IPS-18a (cell line): ENCODE measurements around the gene ALG5.

ENCODE experiments used
- H3K27ac ChIP-seq: one replicate; pipeline ENCODE4 v1.5.1; 2013; ENCODE audit warnings: low read length
- H3K27me3 ChIP-seq: one replicate; pipeline ENCODE4 v1.6.1; 2013; ENCODE audit warnings: mild to moderate bottlenecking, low read length; ENCODE audit not compliant: control insufficient read depth, insufficient read depth
- H3K36me3 ChIP-seq: one replicate; pipeline ENCODE4 v1.6.1; 2013; ENCODE audit warnings: low read depth, low read length; ENCODE audit not compliant: control insufficient read depth
- H3K4me1 ChIP-seq: one replicate; pipeline ENCODE4 v1.6.1; 2013; ENCODE audit warnings: low read depth, low read length; ENCODE audit not compliant: control insufficient read depth
- H3K4me3 ChIP-seq: one replicate; pipeline ENCODE4 v1.5.1; 2013; ENCODE audit warnings: low read length
- H3K9ac ChIP-seq: one replicate; pipeline ENCODE4 v1.6.1; 2013; ENCODE audit warnings: mild to moderate bottlenecking, low read length, moderate library complexity
- H3K9me3 ChIP-seq: one replicate; pipeline ENCODE4 v1.6.1; 2013; ENCODE audit warnings: low read depth, low read length; ENCODE audit not compliant: control insufficient read depth

The ALG5 gene

DNA sequence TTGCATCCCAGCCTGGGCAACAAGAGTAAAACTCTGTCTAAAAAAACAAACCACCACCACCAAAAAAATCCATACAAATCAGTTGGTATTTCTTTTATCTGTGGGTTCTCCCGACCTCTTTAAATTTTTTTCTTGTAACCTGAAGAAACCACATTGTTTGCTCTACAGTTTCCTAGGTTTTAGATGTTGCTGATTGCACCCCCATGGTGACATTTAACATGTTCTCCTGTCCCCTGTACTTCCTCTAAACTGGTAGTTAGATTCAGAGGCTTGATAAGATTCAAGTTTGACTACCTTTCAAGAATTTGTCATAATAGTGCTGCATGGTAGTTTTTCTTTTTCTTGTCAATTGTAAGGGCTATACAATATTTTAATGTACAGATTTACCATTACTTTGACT, 24.0 kb downstream of the ALG5 start:
- Histone ChIP-seq H3K4me3 (no peak overlapping the region), H3K9me3 (peaks cover 5% of the 10 kb centered on the region), H3K4me1 (no peaks in the 10 kb centered on the region), H3K27me3 (no peaks in the 10 kb centered on the region), H3K9ac (no peak overlapping the region), H3K27ac (no peak overlapping the region), H3K36me3 (peaks cover 22% of the 10 kb centered on the region)

GRCh38 chr13:36973621-36974295, 25.4 kb downstream of the ALG5 start:
- no peak overlapping the region for H3K4me3 ChIP-seq
- H3K9ac ChIP-seq, result no peak overlapping the region
- no peak overlapping the region for H3K27ac ChIP-seq
- peaks cover 22% of the 10 kb centered on the region for H3K36me3 ChIP-seq
- H3K4me1 ChIP-seq, result no peaks in the 10 kb centered on the region
- peaks cover 5% of the 10 kb centered on the region for H3K9me3 ChIP-seq
- no peaks in the 10 kb centered on the region for H3K27me3 ChIP-seq

GRCh38 chr13:36973009-36973408, 26.1 kb downstream of the ALG5 start:
- Histone ChIP-seq H3K4me1 (no peaks in the 10 kb centered on the region), H3K9me3 (peaks cover 5% of the 10 kb centered on the region), H3K27ac (no peak overlapping the region), H3K27me3 (no peaks in the 10 kb centered on the region), H3K9ac (no peak overlapping the region), H3K4me3 (no peak overlapping the region), H3K36me3 (peaks cover 22% of the 10 kb centered on the region)

- no peak overlapping the region for H3K9ac ChIP-seq
- no peak overlapping the region for H3K4me3 ChIP-seq
- no peaks in the 10 kb centered on the region for H3K9me3 ChIP-seq
- H3K27ac ChIP-seq, result no peak overlapping the region
- no peaks in the 10 kb centered on the region for H3K4me1 ChIP-seq
- peaks cover 35% of the 10 kb centered on the region for H3K36me3 ChIP-seq
- no peaks in the 10 kb centered on the region for H3K27me3 ChIP-seq
Measured at GRCh38 chr13:36966404-36966803, 32.7 kb downstream of the ALG5 start.

GRCh38 chr13:36965767-36966166, 33.4 kb downstream of the ALG5 start:
- no peak overlapping the region for H3K27ac ChIP-seq
- peaks cover 30% of the 10 kb centered on the region for H3K36me3 ChIP-seq
- H3K4me1 ChIP-seq, result no peaks in the 10 kb centered on the region
- H3K9ac ChIP-seq, result no peak overlapping the region
- no peaks in the 10 kb centered on the region for H3K27me3 ChIP-seq
- no peak overlapping the region for H3K4me3 ChIP-seq
- H3K9me3 ChIP-seq, result no peaks in the 10 kb centered on the region

GRCh38 chr13:36959456-36960116, 39.6 kb downstream of the ALG5 start:
- Histone ChIP-seq H3K4me3 (no peak overlapping the region), H3K27me3 (no peaks in the 10 kb centered on the region), H3K4me1 (no peaks in the 10 kb centered on the region), H3K36me3 (peaks cover 10% of the 10 kb centered on the region), H3K27ac (no peak overlapping the region), H3K9ac (no peak overlapping the region), H3K9me3 (no peaks in the 10 kb centered on the region)

DNA sequence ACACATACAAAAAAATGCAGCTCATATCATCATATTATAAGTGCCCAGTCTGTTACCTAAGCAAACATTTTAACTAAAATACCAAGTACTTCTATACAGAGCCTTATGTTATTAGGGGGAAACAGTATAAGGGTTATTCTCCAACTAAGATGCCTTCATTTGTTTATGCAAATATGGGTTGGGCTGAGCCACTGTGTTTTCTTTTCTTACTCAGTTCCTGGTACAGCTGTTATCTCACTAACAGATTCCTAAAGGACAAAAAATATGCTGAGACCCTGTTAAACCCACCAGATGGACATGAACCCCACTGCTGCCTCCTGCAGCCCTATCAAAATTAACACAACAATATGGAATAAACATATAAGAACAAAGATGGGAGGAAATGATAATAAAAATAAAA, 44.6 kb downstream of the ALG5 start:
- Histone ChIP-seq H3K9ac (no peak overlapping the region), H3K27ac (no peak overlapping the region), H3K27me3 (no peaks in the 10 kb centered on the region), H3K36me3 (peaks cover 11% of the 10 kb centered on the region), H3K9me3 (no peaks in the 10 kb centered on the region), H3K4me3 (no peak overlapping the region), H3K4me1 (no peaks in the 10 kb centered on the region)

- no peaks in the 10 kb centered on the region for H3K27me3 ChIP-seq
- H3K4me1 ChIP-seq, result no peaks in the 10 kb centered on the region
- H3K9ac ChIP-seq, result no peak overlapping the region
- peaks cover 11% of the 10 kb centered on the region for H3K36me3 ChIP-seq
- no peak overlapping the region for H3K4me3 ChIP-seq
- H3K27ac ChIP-seq, result no peak overlapping the region
- no peaks in the 10 kb centered on the region for H3K9me3 ChIP-seq
Measured at GRCh38 chr13:36950920-36951319, 48.2 kb downstream of the ALG5 start.

GRCh38 chr13:36950330-36950729, 48.8 kb downstream of the ALG5 start:
- no peak overlapping the region for H3K27ac ChIP-seq
- H3K4me1 ChIP-seq, result no peaks in the 10 kb centered on the region
- H3K9ac ChIP-seq, result no peak overlapping the region
- H3K36me3 ChIP-seq, result peaks cover 11% of the 10 kb centered on the region
- H3K9me3 ChIP-seq, result no peaks in the 10 kb centered on the region
- H3K4me3 ChIP-seq, result no peak overlapping the region
- no peaks in the 10 kb centered on the region for H3K27me3 ChIP-seq

- no peaks in the 10 kb centered on the region for H3K36me3 ChIP-seq
- no peak overlapping the region for H3K27ac ChIP-seq
- no peaks in the 10 kb centered on the region for H3K4me1 ChIP-seq
- H3K9me3 ChIP-seq, result no peaks in the 10 kb centered on the region
- H3K27me3 ChIP-seq, result no peaks in the 10 kb centered on the region
- no peak overlapping the region for H3K4me3 ChIP-seq
- no peak overlapping the region for H3K9ac ChIP-seq
Measured at GRCh38 chr13:36945078-36945477, 54.1 kb downstream of the ALG5 start.

DNA sequence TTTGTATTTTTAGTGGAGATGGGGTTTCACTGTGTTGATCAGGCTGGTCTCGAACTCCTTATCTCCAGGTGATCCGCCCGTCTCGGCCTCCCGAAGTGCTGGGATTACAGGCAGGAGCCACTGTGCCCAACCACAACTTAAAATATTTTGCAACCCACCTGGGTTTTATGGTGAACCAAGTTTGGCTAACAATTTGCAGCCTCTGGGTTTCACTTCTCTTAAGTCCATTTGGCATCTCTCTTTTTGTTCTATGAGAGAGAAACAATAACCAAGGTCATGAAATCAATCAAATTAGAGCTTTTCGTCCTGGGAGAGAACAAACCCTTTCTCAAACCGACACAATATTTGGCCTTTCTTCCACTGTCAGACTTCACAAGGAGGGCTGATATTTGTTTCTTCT, 73.5 kb downstream of the ALG5 start:
- Histone ChIP-seq H3K9ac (no peak overlapping the region), H3K4me3 (no peak overlapping the region), H3K4me1 (no peaks in the 10 kb centered on the region), H3K9me3 (no peaks in the 10 kb centered on the region), H3K27me3 (peaks cover 13% of the 10 kb centered on the region), H3K36me3 (no peaks in the 10 kb centered on the region), H3K27ac (no peak overlapping the region)

DNA sequence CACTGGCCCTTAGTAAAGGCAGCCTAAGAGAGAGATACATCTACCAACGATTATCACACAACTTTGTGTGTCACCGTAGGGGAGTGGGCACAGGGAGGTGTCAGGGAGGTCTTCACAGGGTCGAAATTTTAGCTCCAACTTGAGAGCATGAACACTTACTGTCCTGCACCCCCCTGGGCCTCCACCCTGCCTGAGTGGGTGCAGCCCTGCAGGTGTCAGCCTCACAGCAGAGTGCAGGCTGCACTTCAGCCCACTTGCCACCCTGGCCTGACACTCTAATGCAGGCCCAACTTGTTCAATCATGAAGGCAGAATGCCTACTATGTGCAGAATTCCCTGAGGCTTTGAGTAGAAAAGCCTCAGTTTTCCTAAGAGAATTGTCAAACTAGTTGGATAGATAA, 75.1 kb downstream of the ALG5 start:
- H3K4me1 ChIP-seq, result no peaks in the 10 kb centered on the region
- H3K36me3 ChIP-seq, result no peaks in the 10 kb centered on the region
- H3K4me3 ChIP-seq, result no peak overlapping the region
- H3K27me3 ChIP-seq, result peaks cover 21% of the 10 kb centered on the region
- H3K9ac ChIP-seq, result no peak overlapping the region
- H3K27ac ChIP-seq, result no peak overlapping the region
- no peaks in the 10 kb centered on the region for H3K9me3 ChIP-seq
